NB4 (cell line): ENCODE data around the gene IYD.

Experiments used
- POLR2A ChIP-seq: IDR thresholded peaks from 2 replicates; pipeline ENCODE4 v1.6.1; 2011; ENCODE audit warnings: mild to moderate bottlenecking; ENCODE audit not compliant: insufficient read length; ENCODE audit errors: extremely low read depth
- TF ChIP-seq, protein P1 (sequence below): IDR thresholded peaks from one replicate; pipeline ENCODE4 v1.5.1; 2012; ENCODE audit warnings: low read depth, low read length
- TF ChIP-seq, protein P2 (sequence below): IDR thresholded peaks from 2 replicates; pipeline ENCODE4 v1.6.1; 2011; ENCODE audit warnings: low read depth, low read length

DNA sequence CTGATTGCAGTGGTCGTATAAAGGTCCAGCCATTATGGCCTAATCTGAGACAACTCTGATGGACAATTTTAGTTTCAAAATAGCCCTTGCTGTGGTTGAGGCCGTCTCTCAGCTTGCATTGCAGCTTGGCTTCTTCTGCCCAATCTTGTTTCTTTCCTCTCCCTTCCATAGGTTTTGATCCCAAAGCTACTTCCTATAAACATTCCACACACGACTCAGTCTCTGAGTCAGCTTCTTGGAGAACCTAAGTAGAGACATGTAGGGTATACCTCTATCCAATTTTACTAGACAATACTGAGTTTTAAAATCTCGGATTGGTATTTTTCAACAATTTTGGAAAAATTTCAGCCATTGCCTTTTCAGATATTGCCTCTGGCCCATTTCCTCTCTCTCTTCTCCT, 13.4 kb downstream of the IYD start:
- TF ChIP-seq, protein P1, sequence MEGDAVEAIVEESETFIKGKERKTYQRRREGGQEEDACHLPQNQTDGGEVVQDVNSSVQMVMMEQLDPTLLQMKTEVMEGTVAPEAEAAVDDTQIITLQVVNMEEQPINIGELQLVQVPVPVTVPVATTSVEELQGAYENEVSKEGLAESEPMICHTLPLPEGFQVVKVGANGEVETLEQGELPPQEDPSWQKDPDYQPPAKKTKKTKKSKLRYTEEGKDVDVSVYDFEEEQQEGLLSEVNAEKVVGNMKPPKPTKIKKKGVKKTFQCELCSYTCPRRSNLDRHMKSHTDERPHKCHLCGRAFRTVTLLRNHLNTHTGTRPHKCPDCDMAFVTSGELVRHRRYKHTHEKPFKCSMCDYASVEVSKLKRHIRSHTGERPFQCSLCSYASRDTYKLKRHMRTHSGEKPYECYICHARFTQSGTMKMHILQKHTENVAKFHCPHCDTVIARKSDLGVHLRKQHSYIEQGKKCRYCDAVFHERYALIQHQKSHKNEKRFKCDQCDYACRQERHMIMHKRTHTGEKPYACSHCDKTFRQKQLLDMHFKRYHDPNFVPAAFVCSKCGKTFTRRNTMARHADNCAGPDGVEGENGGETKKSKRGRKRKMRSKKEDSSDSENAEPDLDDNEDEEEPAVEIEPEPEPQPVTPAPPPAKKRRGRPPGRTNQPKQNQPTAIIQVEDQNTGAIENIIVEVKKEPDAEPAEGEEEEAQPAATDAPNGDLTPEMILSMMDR = no peak
- TF ChIP-seq POLR2A = no peak
- TF ChIP-seq, protein P2, sequence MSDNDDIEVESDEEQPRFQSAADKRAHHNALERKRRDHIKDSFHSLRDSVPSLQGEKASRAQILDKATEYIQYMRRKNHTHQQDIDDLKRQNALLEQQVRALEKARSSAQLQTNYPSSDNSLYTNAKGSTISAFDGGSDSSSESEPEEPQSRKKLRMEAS = no peak
